ENCODE measurements around the gene LRAT. TPM values are rescaled to one million over a fixed set of nuclear protein-coding genes. Genes with fewer than 3 reads are reported as not detected.

LRAT gene
- total RNA-seq, 2 experiments from 2014 or later = not detected

Other genes with a start within 250 kb of the LRAT start
- gene PLRG1, start 193.6 kb upstream of the LRAT start, total RNA-seq = 10 to 100 TPM; 77.5 to 79.5 TPM
- gene FGB, start 181.0 kb upstream of the LRAT start, total RNA-seq = not detected
- gene FGA, start 153.3 kb upstream of the LRAT start, total RNA-seq = not detected
- not detected for gene FGG, start 131.3 kb upstream of the LRAT start, total RNA-seq
- gene RBM46, start 37.3 kb downstream of the LRAT start, total RNA-seq = not detected